ENCODE data around the gene KATNAL1.

Gene KATNAL1

DNA sequence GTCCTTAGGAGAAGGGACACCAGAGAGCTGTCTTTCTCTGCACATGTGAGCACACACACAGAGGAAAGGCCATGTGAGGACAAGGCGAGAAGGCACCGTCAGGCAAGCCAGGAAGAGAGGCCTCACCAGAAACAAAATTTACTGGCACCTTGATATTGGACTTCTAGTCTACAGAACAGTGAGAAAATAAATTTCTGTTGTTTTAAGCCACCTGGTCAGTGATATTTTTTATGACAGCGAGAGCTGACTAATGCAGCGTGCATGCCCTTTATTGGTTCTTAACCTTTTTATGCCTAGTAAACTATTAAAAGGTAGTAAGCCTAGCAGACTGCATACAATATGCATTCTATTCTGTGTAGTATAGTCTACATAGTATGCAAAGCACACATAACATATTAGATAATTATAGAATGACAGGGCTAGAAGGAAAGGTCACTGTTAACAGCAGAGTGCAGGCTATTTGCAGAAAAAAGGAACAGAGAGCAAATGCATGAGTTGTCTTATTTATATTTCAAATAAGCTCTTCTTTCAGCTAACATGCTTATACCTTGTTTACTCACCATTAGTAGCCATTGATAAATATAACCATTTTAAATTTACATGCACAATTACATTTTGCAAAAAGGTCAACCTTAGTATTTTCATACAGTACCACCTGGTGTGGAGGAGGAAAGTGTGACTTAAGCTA lies 25.2 kb upstream of the KATNAL1 start:
- no peak for DNase-seq

- no peak for DNase-seq
These were observed 24.0 kb upstream of the KATNAL1 start for GRCh38 chr13:30331331-30331771.

DNA sequence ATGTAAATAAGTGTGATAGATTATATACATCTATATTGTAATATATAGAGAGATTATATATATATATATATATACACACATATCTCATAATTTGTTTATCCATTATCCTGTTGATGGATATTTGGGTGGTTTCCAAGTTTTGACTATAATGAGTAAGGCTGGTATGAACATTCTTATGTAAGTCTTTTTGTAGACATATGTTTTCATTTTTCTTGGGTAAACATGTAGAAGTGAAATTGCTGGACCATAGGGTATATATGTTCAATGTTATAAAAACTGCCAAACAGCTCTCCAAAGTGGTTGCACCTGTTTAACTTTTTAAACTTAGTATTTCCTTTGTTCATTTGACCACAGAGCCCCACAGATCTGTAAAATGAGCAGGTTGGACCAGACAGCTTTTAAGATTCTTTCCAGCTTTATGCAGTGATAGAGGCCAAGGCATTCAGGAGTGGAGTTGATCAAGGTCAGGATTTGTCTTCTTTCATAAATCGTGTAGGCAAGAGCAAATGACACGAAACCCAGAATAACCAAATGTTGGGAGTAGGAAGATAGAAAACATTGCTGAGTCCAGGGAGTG lies 21.7 kb upstream of the KATNAL1 start:
- no peak for DNase-seq

GRCh38 chr13:30325668-30326067 lies 18.3 kb upstream of the KATNAL1 start:
- DNase-seq, result no peak

GRCh38 chr13:30323524-30323923 lies 16.2 kb upstream of the KATNAL1 start:
- no peak for DNase-seq

GRCh38 chr13:30322428-30322827 lies 15.1 kb upstream of the KATNAL1 start:
- no peak for DNase-seq

- DNase-seq, result no peak
These were observed 13.9 kb upstream of the KATNAL1 start for GRCh38 chr13:30321256-30321655.

- no peak for DNase-seq
These were observed 12.3 kb upstream of the KATNAL1 start for GRCh38 chr13:30319655-30320054.

DNA sequence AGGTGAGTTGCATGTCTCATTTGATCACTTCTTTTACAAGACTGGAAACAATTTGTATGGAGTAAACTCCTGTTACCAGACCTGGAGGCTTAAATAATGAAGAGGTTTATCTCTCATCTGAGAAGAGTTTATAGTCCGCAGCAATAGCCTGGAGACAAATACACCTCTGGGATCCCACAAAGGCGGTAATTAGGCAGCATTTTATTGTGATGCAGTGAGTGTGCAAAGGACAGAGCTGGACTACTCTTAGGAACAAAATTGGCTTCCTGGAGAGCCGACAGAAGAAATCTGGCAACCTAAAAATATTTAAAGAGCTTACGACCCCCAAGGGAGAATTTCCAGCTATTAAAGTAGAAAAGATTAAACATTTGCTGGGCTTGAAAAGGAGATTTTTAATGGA lies 11.8 kb upstream of the KATNAL1 start:
- DNase-seq, result no peak

- no peak for DNase-seq
These were observed 10.7 kb upstream of the KATNAL1 start for GRCh38 chr13:30318026-30318425.

- DNase-seq, result no peak
These were observed 7.2 kb upstream of the KATNAL1 start for GRCh38 chr13:30314562-30314961.

DNA sequence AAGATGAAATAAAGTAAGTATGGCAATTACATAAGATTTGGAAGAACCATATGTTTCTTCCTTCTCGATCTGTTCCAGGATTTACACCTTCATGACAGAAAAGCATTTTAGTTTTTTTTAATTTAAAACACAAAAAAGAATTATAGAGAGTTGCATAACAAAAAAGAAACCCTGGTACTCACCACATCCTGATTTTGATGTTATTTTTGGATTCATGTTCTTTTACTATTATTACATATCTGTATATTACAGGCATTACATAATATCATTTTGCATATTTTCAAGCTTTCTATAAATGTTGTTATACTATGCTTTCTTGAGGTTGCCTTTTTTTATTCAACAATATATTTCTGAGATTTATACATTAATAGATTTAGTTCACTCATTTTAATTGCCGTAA lies 6.7 kb upstream of the KATNAL1 start:
- no peak for DNase-seq

DNA sequence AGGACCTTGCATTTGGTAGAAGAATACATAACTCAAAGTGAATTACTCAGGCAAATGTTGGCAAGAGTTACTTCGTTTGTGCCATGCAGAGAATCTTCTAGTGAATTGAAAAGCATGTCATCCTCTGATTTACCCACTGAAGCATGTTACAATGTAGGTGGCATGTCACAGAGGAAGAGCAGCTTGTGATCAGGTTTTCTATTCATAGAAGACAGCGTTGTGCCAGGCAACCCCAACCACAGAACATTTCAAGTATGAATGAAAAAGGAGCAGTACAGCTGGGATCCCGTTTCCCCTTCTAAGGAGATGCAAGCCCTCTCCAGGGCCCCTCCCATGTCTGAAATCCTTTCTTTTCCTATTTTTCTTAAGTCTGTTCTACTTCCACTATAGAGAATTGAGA lies 6.0 kb upstream of the KATNAL1 start:
- DNase-seq, result no peak

- DNase-seq, result no peak
These were observed 5.6 kb upstream of the KATNAL1 start for GRCh38 chr13:30312904-30313303.

- no peak for DNase-seq
These were observed 1.2 kb upstream of the KATNAL1 start for GRCh38 chr13:30308548-30308947.

DNA sequence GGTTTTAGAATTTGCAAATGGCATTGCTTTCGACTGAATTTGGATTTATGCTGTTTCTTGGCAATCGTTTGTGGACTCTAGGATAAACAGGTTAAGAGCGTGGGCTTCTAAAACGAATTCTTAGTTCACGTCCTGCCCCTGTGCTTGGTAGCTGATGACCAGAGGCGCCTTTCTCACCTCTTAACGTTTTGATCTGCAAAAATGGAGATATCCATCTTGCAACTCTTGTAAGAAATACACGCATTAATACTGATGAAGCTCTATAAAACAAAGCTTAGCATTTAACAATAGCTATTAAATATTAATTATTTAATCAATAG lies 580 bp upstream of the KATNAL1 start:
- DNase-seq, result no peak

DNA sequence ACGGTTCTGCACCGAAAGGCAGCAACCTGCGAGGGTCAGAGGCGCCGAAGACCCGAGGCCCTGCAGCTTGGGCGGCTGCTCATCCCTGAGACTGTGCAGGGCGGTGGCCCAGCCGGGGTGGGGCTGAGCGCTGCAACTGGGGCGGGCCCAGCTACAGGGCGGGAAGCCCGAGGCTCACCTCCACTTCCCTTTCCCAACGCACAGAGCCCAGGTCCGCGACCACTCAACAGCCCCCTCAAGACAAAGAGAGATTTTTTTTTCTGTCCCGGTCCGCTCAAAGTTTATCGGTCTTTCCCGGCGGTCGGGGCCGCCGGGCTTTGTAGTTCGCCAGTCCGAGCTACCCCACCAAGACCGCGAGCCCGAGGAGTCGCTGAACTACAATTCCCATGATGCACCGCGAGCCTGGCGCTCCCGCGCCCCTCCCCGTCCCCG lies 573 bp downstream of the KATNAL1 start:
- DNase-seq, result peak; percentile 66

GRCh38 chr13:30305456-30305970 lies 1.8 kb downstream of the KATNAL1 start:
- DNase-seq, result no peak

DNA sequence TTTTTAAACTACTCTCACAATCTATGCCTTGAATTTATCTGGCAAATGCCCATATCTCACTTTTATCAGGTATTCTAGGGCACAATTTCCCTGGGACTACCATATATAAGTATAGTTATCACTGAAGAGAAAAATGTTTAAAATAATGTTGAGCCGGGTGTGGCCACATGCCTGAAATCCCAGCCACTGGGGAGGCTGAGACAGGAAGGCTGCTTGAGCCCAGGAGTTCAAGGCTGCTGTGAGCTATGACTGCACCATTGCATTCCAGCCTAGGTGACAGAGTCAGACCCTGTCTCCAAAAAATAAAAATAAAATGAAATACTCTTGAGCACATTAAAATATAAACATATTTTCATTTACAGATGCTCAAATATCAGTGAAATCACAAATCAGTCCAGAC lies 4.1 kb downstream of the KATNAL1 start:
- no peak for DNase-seq

DNA sequence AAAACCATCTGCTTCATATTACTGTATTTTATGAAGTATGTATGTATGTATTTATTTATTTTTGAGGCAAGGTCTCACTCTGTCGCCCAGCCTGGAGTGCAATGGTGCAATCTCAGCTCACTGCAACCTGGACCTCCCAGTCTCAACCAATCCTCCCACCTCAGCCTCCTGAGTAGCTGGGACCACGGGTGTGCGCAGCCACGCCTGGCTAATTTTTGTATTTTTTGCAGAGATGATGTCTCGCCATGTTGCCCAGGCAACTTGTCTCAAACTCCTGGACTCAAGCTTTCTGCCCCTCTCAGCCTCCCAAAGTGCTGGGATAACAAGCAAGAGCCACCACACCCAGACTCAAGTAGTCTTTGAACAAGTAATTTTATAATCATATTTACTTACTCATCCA lies 5.5 kb downstream of the KATNAL1 start:
- DNase-seq, result peak; percentile 4

DNA sequence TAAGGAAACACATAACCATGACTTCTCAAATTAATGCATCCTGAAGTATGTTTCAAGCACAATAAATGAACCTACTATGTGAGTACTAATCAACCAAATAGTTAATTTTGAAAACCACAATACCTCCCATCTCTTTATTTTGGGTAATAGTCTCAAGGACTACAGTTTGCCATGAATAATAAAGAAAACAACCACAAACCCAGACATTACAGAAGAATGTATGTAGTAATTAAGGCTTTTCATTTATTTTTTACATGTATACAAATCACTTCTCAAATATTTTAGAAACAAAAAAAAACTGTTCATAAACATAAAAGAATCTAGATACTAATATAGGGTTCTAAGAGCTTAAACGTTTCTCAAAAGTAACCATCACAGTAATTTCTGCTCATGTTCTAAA lies 6.8 kb downstream of the KATNAL1 start:
- DNase-seq, result no peak

- DNase-seq, result no peak
These were observed 7.6 kb downstream of the KATNAL1 start for GRCh38 chr13:30299786-30300185.

DNA sequence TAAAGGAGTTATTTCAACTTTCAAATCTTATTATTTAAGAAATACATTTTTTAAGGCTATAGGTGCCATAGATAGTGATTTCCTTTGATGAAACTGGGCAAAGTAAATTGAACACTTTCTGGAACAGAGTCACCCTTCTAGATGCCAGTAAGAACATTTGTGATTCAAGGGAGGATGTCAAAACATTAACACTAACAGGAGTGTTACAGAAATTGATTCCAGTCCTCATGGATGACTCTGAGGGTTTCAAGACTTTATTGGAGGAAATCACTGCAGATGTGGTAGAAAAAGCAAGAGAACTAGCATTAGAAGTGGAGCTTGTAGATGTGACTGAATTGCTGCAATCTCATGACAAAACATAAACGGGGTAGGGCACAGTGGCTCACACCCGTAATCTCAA lies 12.2 kb downstream of the KATNAL1 start:
- no peak for DNase-seq

GRCh38 chr13:30294004-30294403 lies 13.3 kb downstream of the KATNAL1 start:
- no peak for DNase-seq

DNA sequence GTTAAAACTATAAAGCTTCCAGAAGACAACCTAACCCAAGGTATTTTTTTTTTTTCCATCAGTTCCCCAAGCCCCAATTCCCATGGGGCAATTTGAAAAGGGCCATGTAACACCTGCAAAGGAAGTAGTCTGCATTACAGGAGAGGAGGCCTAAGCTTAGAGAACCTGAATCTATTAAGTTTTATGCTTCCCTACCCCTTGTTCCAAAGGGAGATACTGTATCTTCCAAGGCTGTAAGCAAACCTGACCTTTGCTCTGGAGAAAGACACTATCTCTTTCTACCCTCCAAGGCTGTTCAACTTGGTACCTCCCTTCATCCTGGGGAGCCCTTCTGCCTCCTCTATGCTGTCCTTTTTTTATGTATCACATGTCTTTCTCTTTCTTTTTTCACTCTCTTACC lies 15.0 kb downstream of the KATNAL1 start:
- DNase-seq, result no peak
